ENCODE measurements around the gene NT5DC3. TPM values are rescaled to one million over a fixed set of nuclear protein-coding genes. Genes with fewer than 3 reads are reported as not detected.
"Not testable (repeated sequence)": the region's sequence is repeated elsewhere in the genome, so short reads cannot be mapped to it uniquely, and the experiment has no call there.

NT5DC3 gene
- total RNA-seq, 1 donor from 2014 or later, result 3.1 TPM

DNA sequence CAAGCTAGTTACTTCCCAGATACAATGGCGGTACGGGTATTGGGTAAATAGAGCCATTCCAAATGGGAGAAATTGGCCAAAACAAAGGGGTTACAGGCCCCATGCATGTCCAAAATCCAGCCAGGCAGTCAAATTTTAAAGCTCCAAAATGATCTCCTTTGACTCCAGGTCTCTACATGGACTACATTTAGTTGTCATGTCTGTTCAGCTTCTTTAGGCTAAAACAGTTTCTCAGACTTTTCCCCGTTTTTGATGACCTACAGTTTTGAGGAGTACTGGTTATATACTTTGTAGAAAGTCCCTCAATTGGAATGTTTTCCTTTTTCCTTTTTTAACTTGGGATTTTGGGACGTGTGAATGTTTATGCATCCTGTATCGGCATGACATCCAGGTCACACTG lies 4.7 kb downstream of the NT5DC3 start:
- intact Hi-C loops (cut with DNase I), result no loop called here
- ATAC-seq (no peak), DNase-seq (ENCODE audit: missing footprints) (no peak)

DNA sequence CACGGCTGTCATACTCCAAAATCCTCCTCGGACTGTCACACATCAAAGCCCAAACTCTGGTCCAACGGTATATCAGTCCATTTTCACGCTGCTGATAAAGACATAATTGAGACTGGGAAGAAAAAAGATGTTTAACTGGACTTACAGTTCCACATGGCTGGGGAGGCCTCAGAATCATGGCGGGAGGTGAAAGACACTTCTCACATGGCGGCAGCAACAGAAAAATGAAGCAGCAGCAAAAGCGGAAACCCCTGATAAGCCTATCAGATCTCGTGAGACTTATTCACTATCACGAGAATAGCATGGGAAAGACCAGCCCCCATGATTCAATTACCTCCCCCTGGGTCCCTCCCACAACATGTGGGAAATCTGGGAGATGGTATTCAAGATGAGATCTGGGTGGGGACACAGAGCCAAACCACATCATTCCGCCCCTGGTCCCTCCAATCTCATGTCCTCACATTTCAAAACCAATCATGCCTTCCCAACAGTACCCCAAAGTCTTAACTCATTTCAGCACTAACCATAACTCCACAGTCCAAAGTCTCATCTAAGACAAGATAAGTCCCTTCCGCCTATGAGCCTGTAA lies 5.2 kb downstream of the NT5DC3 start:
- intact Hi-C loops (cut with DNase I); DNase-seq (ENCODE audit: missing footprints); ATAC-seq: not testable (repeated sequence)

DNA sequence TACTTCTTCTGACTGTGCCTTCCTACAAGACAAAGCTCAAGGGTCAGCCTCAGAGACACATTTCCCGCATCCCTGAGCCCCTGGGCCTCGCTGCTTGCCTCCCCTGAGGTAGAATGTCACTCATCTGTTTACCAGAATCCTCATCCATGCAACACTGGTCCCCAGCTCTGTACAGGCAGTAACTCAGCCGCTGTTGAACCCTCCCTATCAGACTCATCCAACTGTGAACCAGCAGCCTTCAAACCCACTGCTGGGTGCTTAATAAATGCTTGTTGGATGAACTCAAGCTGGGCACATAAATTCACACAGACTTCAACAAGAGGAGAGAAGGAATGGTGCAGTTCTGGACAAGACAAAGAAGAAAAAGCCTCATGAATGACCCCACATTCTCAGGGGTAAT lies 6.1 kb downstream of the NT5DC3 start:
- no peak for ATAC-seq
- intact Hi-C loops (cut with DNase I), result no loop called here
- DNase-seq (ENCODE audit: missing footprints), result no peak

DNA sequence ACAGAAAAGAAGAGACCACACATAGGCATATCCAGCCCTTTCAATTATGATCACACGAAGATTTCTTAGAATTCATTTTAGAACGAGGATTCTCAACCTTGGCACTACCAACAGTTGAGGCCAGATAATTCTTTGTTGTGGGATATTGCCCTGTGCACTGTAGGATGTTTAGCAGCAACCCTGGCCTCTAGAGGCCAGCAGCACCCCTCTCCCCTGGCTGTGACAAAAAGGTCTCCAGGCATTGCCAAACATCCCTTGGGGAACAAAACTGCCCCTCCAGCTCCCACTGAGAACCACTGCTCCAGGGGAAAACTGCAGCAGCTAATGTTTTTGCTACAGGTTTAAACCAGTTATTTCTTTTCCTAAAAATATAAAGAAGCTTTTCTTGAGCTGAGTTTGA lies 7.1 kb downstream of the NT5DC3 start:
- DNase-seq (ENCODE audit: missing footprints) (no peak), ATAC-seq (no peak)
- intact Hi-C loops (cut with DNase I), result no loop called here

DNA sequence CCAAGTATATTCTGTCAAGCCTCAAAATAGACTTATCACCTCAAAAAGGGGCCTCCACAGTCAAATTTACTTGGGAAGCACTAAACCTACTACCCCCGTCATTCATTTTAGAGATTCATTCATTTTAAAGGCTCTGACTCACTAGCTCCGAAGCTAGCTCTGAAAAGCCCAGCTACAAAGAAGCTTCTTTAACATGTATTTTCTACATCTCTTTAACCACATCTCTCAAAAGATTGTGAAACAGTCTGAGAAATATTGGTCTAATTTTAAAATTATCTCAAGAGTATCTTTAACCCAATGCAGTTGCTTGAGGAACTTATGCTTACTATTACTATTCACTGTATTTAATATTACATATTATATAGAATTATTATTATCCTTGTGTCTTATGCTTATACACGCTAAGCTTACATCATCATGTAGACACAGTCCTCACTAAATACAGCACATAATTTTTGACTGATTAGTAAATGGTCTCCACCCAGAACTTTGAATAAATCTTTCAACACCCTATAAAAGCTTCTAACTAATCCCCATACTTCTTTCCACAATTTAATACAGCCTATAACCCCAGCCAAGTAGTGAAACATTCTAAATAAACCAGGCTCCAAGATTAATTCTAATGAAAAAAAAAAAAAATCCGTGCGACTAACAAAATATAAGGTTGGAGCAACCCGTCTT lies 7.8 kb downstream of the NT5DC3 start:
- intact Hi-C loops (cut with DNase I), result no loop called here
- ATAC-seq, result no peak
- DNase-seq (ENCODE audit: missing footprints), result no peak

DNA sequence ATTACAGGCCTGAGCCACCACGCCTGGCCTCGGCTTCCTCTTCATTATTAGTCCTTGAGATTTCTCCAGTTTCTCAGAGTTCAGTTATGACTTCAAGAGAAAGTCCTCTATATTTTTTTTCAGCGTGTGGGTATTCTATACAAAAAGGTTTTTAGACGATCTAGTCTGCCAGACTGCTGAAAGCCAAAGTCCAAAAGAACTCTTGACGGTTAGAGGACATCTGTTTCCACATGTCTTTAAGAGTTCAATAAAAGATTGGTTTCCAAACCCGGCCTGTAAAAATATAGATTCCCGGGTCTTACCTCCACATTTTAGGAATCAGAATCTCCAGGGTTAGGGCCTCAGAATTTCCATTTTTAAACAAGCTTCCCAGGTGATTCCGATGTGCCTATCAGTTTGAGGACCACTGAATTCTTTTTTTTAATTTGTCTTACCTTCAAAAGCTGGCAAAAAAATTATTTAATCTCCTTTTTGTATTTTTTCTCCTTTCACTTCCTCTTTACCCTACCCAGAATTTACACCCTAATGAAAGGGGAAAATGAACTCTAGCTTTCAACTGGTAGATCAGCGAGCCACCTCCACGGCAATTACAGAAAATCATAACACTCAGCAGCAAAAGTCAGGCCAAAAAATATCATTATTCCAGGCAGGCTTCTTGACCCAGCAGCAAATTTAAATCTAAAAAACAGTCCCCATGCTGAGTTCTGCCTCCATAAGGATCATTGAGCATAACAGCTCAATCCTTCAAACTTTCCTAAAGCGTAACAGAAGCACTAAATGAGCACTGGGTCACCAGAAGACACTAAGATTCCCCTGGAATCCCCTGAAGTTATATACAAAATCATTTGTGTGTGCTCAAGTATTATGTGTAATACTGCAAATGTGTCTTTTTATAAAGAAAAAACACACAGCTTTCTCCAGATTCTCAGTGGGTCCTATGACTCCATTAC lies 8.7 kb downstream of the NT5DC3 start:
- DNase-seq (ENCODE audit: missing footprints), result no peak
- ATAC-seq, result no peak
- intact Hi-C loops (cut with DNase I), result no loop called here

DNA sequence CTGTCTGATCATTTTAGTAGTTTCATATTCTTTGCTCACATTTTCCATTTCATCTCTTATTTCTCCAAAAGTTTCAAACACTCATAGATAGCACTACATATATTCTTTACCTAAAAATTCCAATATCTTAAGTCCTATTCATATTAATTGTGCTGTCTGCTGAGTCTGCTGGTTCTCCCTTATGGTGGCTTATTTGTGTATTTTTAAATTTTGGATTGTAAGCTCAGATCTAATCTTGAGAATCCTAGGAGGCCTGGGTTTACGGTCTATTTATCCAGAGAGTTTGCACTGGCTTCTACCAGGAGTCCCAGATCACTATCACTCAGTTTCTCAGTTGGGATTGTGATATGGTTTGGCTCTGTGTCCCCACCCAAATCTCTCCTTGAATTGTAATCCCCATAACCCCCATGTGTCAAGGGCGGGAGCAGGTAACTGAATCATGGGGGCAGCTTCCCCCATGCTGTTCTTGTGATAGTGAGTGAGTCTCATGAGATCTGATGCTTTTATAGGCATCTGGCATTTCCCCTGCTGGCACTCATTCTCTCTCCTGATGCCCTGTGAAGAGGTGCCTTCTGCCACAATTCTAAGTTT lies 10.2 kb downstream of the NT5DC3 start:
- no peak for ATAC-seq
- intact Hi-C loops (cut with DNase I), result no loop called here
- DNase-seq (ENCODE audit: missing footprints), result no peak

DNA sequence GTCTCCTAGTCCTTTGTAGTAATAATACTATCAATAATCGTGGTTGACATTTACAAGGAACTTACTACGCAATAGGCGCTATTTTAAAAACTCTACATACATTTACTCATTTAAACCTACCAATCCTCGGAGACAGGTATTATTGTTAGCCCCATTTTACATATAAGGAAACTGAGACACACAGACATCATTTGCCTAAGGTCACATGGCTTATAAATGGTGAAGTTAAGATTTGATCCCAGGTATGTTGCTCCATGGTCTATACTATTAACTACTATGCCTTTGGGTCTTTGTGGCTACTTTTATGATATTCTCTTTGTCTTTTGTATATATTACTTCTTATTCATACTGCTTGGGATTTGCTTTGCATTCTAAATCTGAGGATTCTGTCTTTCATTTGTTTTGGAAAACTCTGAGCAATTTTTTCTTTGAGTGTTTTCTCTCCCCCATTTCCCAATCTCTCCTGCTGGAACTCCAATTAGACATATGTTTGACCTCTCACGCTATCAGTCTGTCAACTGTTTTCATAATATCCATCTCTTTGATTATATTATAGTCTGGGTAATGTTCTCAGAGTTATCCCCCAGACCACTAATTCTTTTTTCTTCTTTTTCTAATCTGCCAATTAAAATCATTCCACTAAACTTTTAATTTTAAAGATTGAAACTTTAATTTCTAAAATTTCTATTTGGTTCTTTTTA lies 10.9 kb downstream of the NT5DC3 start:
- intact Hi-C loops (cut with DNase I), result no loop called here
- ATAC-seq (no peak), DNase-seq (ENCODE audit: missing footprints) (no peak)

DNA sequence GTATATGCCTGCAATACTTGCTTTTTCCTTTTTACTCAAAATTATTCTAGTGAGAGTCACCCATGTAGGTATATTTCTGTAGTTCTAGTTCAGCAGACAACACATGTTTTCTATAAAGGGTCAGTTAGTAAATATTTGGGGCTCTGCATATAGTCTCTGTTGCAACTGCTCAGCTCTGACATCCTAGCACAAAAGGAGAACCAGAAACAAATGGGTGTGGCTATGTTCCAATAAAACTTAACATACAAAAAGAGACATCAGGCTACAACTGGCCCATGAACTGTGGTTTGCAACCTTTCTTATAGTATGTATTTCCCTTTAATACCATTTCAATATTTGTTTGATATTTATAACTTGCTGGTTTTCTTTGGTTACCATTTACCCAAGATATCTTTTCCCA lies 11.9 kb downstream of the NT5DC3 start:
- intact Hi-C loops (cut with DNase I), result no loop called here

DNA sequence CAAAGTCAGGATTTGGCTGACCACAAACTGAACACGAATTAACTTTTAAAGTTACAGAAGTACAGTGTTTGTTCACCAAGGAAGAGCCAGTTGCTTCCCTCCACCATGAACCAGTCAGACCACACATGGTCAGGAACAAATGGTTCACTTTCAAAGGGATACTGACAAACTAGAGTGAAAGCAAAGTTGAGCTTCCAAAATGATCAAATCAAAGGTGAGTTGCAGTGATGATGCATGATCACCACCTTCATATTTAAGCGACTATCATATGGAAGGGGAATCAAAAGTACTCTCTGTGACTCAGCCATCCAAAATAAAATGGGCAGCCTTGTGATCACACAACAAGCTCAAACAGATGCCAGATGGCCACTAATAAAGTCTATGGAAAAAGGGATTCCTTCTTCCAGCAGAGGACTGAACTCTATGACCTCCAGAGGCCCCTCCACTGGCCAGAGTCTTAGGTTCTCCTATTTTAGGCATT lies 13.1 kb downstream of the NT5DC3 start:
- ATAC-seq (no peak), DNase-seq (ENCODE audit: missing footprints) (no peak)
- intact Hi-C loops (cut with DNase I), result no loop called here

More for the DNA sequence above, 11.9 kb downstream of the NT5DC3 start:
- ATAC-seq (no peak), DNase-seq (ENCODE audit: missing footprints) (no peak)

DNA sequence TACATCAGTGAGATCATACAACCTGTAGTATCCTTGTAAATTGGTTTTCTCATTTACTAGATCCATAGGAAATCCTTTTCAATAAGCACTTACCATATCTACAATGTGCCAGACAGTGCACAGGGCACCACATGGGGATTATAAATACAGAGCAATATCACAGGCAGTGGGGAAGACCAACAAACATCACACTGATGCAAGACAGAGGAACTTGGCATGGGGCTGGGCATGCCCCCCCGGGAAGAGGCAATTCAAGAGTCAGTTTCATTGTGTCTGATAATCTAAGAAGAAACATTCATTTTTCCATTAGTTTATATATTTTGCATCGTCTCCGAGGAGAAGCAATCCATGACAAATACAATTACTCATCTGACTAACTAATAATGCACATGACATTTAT lies 16.2 kb downstream of the NT5DC3 start:
- ATAC-seq (no peak), DNase-seq (ENCODE audit: missing footprints) (no peak)
- intact Hi-C loops (cut with DNase I), result no loop called here

DNA sequence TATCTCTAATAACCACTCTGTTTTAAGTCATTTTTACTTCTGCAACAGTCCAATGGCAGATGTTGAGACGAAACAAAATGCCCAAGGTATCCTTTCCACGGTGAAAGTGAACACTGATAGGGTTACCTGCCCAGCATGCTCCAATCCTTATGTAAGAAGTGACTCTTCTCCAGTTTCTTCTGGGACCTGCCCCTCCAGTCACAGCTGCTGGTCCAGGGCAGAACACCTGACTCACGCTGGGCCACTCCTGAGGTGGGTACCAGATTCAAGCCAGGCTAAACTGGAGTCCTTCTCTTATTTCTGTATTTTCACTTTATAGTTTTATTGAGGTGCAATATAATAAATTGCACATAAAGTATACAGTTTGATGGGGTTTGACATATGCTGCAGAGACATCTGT lies 16.7 kb downstream of the NT5DC3 start:
- DNase-seq (ENCODE audit: missing footprints) (no peak), ATAC-seq (no peak)
- intact Hi-C loops (cut with DNase I), result no loop called here

DNA sequence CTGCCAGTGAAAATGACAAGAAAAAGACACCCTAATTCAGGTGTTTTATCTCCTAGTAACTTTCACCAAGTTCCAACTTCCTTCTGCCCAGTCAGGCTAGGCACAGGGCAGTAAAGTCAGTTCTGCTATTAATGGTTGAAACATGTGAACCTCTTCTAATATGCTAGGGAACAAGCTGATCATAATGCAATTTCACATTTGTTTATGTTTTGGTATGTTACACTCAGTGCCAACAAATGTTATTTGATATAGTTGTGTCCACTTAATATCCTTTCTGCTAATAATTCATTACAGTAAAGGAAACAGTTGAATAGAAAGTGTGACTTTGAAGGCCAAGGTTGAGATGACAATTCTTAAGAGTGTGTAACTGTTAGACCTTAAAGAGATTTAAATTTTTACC lies 17.2 kb downstream of the NT5DC3 start:
- intact Hi-C loops (cut with DNase I), result no loop called here
- DNase-seq (ENCODE audit: missing footprints), result no peak
- ATAC-seq, result no peak

DNA sequence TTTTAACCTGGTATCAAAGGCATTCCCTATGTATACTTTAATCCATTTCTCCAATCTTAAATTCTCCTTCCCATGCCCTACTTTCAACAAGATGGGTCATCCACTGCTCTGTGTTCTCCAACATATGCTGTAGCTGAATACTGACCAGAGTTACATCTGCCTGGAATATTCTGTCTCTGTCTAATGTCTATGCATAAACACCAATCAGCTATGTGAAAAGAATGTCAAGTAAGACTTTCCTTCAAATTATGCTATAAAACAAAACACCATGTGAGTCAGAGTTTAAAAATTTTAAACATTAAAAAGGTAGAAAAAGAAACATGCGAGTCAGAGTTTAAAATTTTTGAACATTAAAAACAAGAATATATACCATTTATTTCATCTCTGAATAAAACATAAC lies 19.3 kb downstream of the NT5DC3 start:
- ATAC-seq (no peak), DNase-seq (ENCODE audit: missing footprints) (no peak)
- intact Hi-C loops (cut with DNase I), result no loop called here

DNA sequence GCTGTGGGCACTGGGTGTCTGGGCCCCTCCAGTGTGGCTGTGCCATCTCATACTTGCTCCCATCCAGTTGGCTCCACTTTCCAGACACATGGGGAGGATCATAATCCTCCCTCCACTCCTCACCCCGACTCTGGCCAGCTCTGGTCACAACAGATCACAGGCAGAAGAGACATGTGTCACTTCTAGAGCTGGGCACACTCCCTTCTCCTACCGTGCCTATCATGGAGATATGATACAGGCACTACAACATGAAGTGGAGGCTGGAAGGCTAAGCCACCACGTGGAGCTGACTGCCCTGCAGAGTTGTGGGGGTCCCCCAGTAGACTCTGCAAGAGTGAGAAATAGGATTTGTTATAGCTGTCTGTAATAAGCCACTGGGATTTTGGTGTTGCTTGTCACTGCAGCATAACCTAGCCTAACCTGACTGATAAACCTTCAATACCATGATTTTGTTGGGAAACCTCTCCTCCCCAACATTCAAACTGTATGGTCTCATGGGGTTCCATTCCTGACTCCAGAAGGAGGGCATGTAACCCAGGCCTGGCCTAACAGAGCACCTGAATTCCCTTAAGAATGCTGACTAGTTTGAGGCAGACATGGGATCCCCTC lies 20.0 kb downstream of the NT5DC3 start:
- intact Hi-C loops (cut with DNase I), result no loop called here
- no peak for DNase-seq (ENCODE audit: missing footprints)
- ATAC-seq, result no peak

DNA sequence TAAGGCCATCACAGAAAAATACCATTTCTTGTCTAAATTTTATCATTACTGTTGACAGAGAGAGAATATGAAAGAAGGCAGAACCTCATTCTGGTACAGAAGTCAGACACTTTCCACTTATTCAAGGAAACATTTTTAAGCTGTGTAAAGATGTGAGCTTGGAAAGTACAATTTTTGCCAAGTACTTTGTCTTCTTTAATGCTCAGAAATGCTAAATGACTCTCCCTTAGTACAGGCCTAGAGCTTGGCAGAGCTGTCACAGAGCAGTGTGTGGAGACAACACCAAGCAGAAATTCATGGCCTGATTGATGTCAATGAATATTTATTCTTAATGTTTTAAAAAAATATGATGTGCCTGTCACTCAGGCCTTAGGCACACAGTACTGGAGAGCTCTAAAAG lies 20.7 kb downstream of the NT5DC3 start:
- intact Hi-C loops (cut with DNase I), result no loop called here
- no peak for ATAC-seq
- DNase-seq (ENCODE audit: missing footprints), result no peak

DNA sequence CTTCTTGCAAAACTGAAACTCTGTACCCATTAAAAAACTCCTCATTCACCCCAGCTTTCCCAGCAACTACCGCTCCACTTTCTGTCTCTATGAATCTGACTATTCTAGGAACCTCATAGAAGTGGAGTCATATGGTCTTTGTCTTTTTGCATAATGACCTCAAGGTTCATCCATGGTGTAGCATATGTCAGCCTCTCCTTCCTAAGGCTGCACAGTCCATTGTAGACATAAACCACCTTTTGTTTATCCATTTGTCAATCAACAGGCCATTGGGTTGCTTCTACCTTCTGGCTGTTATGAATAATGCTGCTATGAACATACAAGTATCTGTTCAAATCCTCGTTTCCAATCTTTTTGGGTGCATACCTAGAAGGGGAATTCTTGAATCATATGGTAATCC lies 21.1 kb downstream of the NT5DC3 start:
- ATAC-seq (no peak), DNase-seq (ENCODE audit: missing footprints) (no peak)
- intact Hi-C loops (cut with DNase I), result no loop called here

DNA sequence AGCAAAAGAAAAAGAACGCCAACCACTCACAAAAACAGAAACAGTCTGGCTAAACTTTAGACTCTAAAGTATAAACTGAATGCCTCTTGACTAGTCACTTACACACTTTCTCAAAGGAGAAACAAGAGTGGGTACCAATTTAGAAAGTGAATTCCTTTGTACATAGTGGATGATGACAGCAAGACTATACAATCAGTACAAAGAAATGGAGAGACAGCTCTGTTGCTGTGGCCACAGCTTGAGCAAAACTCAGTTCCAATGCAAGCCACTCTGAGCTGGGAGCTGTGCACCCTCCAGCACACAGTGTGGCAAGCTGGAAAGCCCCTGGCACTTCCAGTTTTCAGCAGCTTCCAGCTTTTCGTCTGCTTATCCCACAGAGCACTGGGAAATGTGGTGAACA lies 21.7 kb downstream of the NT5DC3 start:
- DNase-seq (ENCODE audit: missing footprints) (no peak), ATAC-seq (no peak)
- intact Hi-C loops (cut with DNase I), result no loop called here
